GM12878 (cell line): Measurements from ENCODE around the gene RFX5. TPM values are rescaled to one million over a fixed set of nuclear protein-coding genes. Genes with fewer than 3 reads are reported as not detected.

Source experiments
- BACH1 ChIP-seq: fragments of 450-650 bp; IDR thresholded peaks from 2 replicates; pipeline ENCODE4 v1.6.1; 2017; ENCODE audit warnings: mild to moderate bottlenecking, borderline replicate concordance
- CBFB ChIP-seq: IDR thresholded peaks from 2 replicates; pipeline ENCODE4 v1.6.1; 2016; ENCODE audit warnings: antibody characterized with exemption, low read depth
- CTCF ChIP-seq, 3 experiments: IDR thresholded peaks in 2 of 3; conservative IDR thresholded peaks in 1 of 3; 2 replicates each; pipeline ENCODE4 v1.5.1; 2011; ENCODE audit warnings: low read depth in 3 of 3, low read length in 3 of 3, mild to moderate bottlenecking in 3 of 3, control low read depth in 2 of 3, moderate library complexity in 2 of 3, inconsistent platforms in 1 of 3, mixed read lengths in 1 of 3; ENCODE audit not compliant: control insufficient read depth in 2 of 3, insufficient read depth in 1 of 3; ENCODE audit errors: extremely low read depth in 1 of 3
- ESRRA ChIP-seq: IDR thresholded peaks from 2 replicates; pipeline ENCODE4 v1.6.1; 2012; ENCODE audit warnings: mild to moderate bottlenecking, low read length, improper control_type of control experiment
- FOXM1 ChIP-seq: IDR thresholded peaks from 2 replicates; pipeline ENCODE4 v1.6.1; 2012; ENCODE audit warnings: low read depth, mild to moderate bottlenecking, inconsistent platforms, low read length, moderate library complexity
- HDGF ChIP-seq: fragments of 450-650 bp; IDR thresholded peaks from 2 replicates; pipeline ENCODE4 v1.6.1; 2016; ENCODE audit warnings: antibody characterized with exemption
- IKZF1 ChIP-seq: fragments of 450-650 bp; conservative IDR thresholded peaks from 2 replicates; pipeline ENCODE4 v1.6.1; 2017; ENCODE audit warnings: antibody characterized with exemption, mild to moderate bottlenecking
- IRF4 ChIP-seq: IDR thresholded peaks from 2 replicates; pipeline ENCODE4 v1.6.1; 2011; ENCODE audit warnings: low read depth, low read length
- IRF5 ChIP-seq: fragments of 450-650 bp; IDR thresholded peaks from 2 replicates; pipeline ENCODE4 v1.6.1; 2017; ENCODE audit warnings: borderline replicate concordance
- NFXL1 ChIP-seq: fragments of 450-650 bp; IDR thresholded peaks from 2 replicates; pipeline ENCODE4 v1.6.1; 2017; ENCODE audit warnings: antibody characterized with exemption, mild to moderate bottlenecking, borderline replicate concordance
- POLR2AphosphoS2 ChIP-seq: IDR thresholded peaks from 2 replicates; pipeline ENCODE4 v1.6.1; 2011; ENCODE audit warnings: low read depth, mild to moderate bottlenecking, low read length, improper control_type of control experiment, moderate library complexity
- POLR2AphosphoS5 ChIP-seq: IDR thresholded peaks from 2 replicates; pipeline ENCODE4 v1.6.1; 2011; ENCODE audit warnings: mild to moderate bottlenecking, low read length, inconsistent platforms
- RELB ChIP-seq: fragments of 450-650 bp; IDR thresholded peaks from 2 replicates; pipeline ENCODE4 v1.6.1; 2017; ENCODE audit warnings: low read depth, mild to moderate bottlenecking, moderate library complexity
- RFX5 ChIP-seq: IDR thresholded peaks from 2 replicates; pipeline ENCODE4 v1.6.1; 2011; ENCODE audit warnings: low read depth, low read length, improper control_type of control experiment
- SMARCA5 ChIP-seq: fragments of 450-650 bp; IDR thresholded peaks from 2 replicates; pipeline ENCODE4 v1.6.1; 2017; ENCODE audit warnings: mild to moderate bottlenecking
- SRF ChIP-seq, 2 experiments: IDR thresholded peaks; 2 replicates each; pipeline ENCODE4 v1.6.1; 2011; ENCODE audit warnings: low read depth in 2 of 2, low read length in 2 of 2, mild to moderate bottlenecking in 1 of 2, moderate library complexity in 1 of 2
- STAT1 ChIP-seq: fragments of 450-650 bp; conservative IDR thresholded peaks from 2 replicates; pipeline ENCODE4 v1.6.1; 2014; ENCODE audit warnings: antibody characterized with exemption, mild to moderate bottlenecking
- USF1 ChIP-seq: IDR thresholded peaks from 2 replicates; pipeline ENCODE4 v1.6.1; 2011; ENCODE audit warnings: borderline replicate concordance, low read depth, mild to moderate bottlenecking, moderate library complexity, mixed read lengths, low read length; ENCODE audit not compliant: insufficient read depth; ENCODE audit errors: extremely low read length
- ZBTB40 ChIP-seq: fragments of 450-650 bp; IDR thresholded peaks from 2 replicates; pipeline ENCODE4 v1.6.1; 2016; ENCODE audit warnings: mild to moderate bottlenecking, moderate library complexity, borderline replicate concordance
- ZNF207 ChIP-seq: fragments of 450-650 bp; IDR thresholded peaks from 2 replicates; pipeline ENCODE4 v1.6.1; 2014; ENCODE audit warnings: antibody characterized with exemption, mild to moderate bottlenecking, borderline replicate concordance
- ZNF274 ChIP-seq: IDR thresholded peaks from one replicate; pipeline ENCODE4 v1.8.0; 2011; ENCODE audit not compliant: insufficient read length, insufficient read depth
- polyA plus RNA-seq, 11 experiments: library from polyadenylated mRNA; depleted of rRNA in 4 of 11; unstranded in 6 of 11; stranded (reverse) in 5 of 11; fragments of >200 nt; fragmentation: Nextera tagmentation in 4 of 11; fragmentation: Illumina TruSeq in 1 of 11; extraction: Ambion mirVana in 4 of 11; extraction: Trizol in 1 of 11; gene quantifications; 1 replicate in 1 of 11; 2 replicates in 10 of 11; pipeline versions ENCODE4 v1.2.1 to v1.2.3, GENCODE V29; 2011 to 2016; ENCODE audit warnings: inconsistent platforms in 2 of 11, missing spikeins in 2 of 11, low read depth in 1 of 11
- total RNA-seq, 4 experiments: library from RNA; depleted of rRNA in 3 of 4; stranded (reverse); fragments of >200 nt in 3 of 4; fragmentation: Illumina TruSeq in 1 of 4; extraction: Trizol in 1 of 4; gene quantifications; 2 replicates each; pipeline versions ENCODE4 v1.2.1 to v1.2.3, GENCODE V29; 2013 to 2021

The RFX5 gene
- total and polyA plus RNA-seq, 10 of the 15 experiments (the other 5 are each of a cell fraction or from before 2014, with no cell fraction given) = 14.1 to 198 (median 124) TPM

DNA sequence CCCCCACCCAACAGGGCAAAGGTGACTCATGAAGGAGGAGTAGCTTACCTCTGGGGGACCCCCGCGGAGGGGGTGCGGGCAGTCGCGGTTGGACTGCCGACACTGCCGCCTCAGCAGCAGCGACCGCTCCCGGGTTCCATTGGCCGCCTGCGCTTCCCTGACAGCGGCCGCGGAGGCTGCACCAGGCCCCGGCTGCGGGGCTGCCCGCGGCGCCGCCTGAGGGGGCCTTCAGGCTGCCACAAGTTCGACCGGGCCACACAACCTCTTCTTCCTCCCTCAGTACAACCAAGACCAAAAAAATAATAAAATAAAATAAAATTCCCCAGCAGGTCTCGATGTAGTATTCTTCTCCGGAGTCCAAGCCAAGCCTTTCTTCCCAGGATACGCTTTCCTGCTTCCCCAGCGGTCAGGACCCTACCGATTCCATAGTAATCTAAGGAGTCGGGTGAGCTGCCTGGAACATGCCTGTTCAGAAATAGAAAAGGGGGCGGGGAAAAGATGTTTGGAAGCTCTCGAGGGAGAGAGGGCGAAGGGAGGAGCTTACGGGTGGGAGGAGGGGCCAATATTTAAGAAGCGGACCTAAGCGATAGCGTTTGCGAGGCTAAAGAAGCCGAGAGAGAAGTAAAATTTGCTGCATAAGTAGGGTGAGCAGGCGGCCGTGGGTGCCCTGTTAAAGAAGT lies 19.7 kb downstream of the RFX5 start, which contains the start of gene PI4KB (continued):
- TF ChIP-seq RELB (peak; percentile 88), POLR2AphosphoS5 (peak; percentile 60; the same call in 1 of the 2 replicates), IRF5 (peak; percentile 95), ZNF274 (no peak), NFXL1 (no peak), CBFB (peak; percentile 5; the same call in 1 of the 2 replicates), USF1 (no peak), HDGF (no peak; the same call in 1 of the 2 replicates), IRF4 (no peak), IKZF1 (peak; percentile 89), FOXM1 (no peak), POLR2AphosphoS2 (no peak), ZBTB40 (no peak; the same call in 1 of the 2 replicates), RFX5 (no peak), ESRRA (no peak), SRF (IDR thresholded peaks at IDR 0.05; ENCODE audit: low read depth in 2 of 2, low read length in 2 of 2) (0 out of 4 replicates have a peak, but pooled peaks of 1 of the 2 experiments have one; percentile 4), STAT1 (no peak), ZNF207 (no peak), CTCF (IDR thresholded peaks at IDR 0.05 in 2 of 3, conservative IDR thresholded peaks at IDR 0.05 in 1 of 3; ENCODE audit: control insufficient read depth in 2 of 3, extremely low read depth in 1 of 3, insufficient read depth in 1 of 3, low read depth in 3 of 3, low read length in 3 of 3) (no peak), BACH1 (no peak), SMARCA5 (peak; percentile 74; the same call in 1 of the 2 replicates)
